ENCODE data around the gene HOXB9. TPM values are rescaled to one million over a fixed set of nuclear protein-coding genes. Genes with fewer than 3 reads are reported as not detected.
A peak's percentile ranks its signal among the peaks of the same experiment; 100 is the strongest.

Gene HOXB9
- total RNA-seq, 6 experiments from 2014 or later: not detected

DNA sequence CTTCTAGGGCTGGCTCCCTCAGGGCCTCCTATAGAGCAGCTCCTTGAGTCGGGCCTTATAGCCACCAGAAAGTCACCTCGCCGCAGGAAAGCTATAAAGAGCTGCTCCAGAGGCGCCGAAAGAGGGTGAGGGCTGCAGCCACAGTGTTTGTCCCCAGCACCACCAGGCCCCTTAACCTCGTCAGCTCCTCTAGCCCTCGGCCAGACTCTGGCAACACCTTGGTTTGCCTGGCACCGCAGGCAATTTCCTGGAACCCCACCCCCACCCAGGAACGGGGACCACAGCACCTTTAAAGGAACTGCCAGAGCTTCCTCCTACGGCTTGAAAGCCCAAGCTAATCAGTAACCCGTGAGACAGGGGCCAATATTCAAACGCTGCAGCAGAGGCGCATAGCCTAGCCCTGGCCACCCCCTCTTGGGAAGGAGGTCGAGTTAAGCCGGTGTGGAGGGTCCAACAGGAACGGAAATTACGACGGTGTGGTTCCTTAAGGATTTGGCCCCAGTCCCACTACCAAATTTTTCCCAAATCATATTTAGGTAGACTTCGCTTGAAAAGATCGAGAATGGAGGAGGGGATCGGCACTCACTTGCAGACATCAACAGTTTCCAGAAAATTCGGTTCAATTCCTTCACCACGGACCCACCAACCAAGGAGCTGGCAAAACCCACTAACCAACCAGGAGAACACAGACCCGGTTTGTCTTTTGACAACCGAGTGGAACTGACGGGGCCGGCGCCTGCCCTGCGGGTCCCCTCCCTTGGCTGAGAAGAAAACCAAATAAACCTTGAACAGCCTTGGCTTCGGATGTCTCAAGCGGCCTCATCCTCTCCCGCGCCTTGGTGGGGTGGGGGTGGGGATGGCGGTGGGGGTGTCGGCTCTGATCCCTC lies 24.4 kb downstream of the HOXB9 start:
- H3K36me3 ChIP-seq: no peaks in the 10 kb centered on the region
- no peaks in the 10 kb centered on the region for H3K9me3 ChIP-seq
- peaks cover 0 to 23% (median 0%) of the 10 kb centered on the region in 4 donors for H3K4me1 ChIP-seq
- 10% methylated on average over 23 of the region's 35 CpGs for WGBS (ENCODE audit: insufficient coverage, low coverage, low lambda C conversion rate, missing lambda C conversion rate)
- H3K27ac ChIP-seq: no peak overlapping the region
- DNase-seq (no peak), ATAC-seq (peak in 2 of 4 donors; percentile 6 to 45)
- TF ChIP-seq POLR2A (IDR thresholded peaks at IDR 0.05): no peak
- TF ChIP-seq, protein P1, sequence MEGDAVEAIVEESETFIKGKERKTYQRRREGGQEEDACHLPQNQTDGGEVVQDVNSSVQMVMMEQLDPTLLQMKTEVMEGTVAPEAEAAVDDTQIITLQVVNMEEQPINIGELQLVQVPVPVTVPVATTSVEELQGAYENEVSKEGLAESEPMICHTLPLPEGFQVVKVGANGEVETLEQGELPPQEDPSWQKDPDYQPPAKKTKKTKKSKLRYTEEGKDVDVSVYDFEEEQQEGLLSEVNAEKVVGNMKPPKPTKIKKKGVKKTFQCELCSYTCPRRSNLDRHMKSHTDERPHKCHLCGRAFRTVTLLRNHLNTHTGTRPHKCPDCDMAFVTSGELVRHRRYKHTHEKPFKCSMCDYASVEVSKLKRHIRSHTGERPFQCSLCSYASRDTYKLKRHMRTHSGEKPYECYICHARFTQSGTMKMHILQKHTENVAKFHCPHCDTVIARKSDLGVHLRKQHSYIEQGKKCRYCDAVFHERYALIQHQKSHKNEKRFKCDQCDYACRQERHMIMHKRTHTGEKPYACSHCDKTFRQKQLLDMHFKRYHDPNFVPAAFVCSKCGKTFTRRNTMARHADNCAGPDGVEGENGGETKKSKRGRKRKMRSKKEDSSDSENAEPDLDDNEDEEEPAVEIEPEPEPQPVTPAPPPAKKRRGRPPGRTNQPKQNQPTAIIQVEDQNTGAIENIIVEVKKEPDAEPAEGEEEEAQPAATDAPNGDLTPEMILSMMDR (IDR thresholded peaks at IDR 0.05): no peak
- intact Hi-C loops (cut with DNase I): no loop called here
- H3K27me3 ChIP-seq: peaks cover 6 to 71% of the 10 kb centered on the region in 2 donors
- H3K4me3 ChIP-seq: no peak overlapping the region

DNA sequence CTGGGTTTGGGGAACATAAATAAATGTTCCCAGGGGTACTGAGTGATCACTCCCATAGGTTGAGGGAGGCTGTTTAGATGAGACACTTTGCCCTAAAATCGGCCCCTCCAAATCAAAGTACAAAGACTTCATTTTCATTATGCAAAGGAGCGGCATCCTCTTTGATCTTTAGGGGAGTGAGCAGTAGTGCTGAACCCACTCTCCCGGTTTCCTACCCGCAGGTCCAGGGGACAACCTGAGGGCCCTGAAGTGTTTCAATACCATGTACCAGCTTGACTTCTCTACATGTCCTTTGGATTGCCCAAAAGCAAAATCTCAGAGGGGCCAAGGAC lies 25.0 kb downstream of the HOXB9 start:
- H3K27me3 ChIP-seq: peaks cover 6 to 65% of the 10 kb centered on the region in 2 donors
- H3K9me3 ChIP-seq: no peaks in the 10 kb centered on the region
- peaks cover 0 to 23% (median 0%) of the 10 kb centered on the region in 4 donors for H3K4me1 ChIP-seq
- 26% methylated on average over 4 of the region's 4 CpGs for WGBS (ENCODE audit: insufficient coverage, low coverage, low lambda C conversion rate, missing lambda C conversion rate)
- no peak overlapping the region for H3K4me3 ChIP-seq
- intact Hi-C loops (cut with DNase I): no loop called here
- ATAC-seq (no peak), DNase-seq (no peak)
- H3K36me3 ChIP-seq: no peaks in the 10 kb centered on the region
- H3K27ac ChIP-seq: no peak overlapping the region
- no peak for TF ChIP-seq POLR2A (IDR thresholded peaks at IDR 0.05)
- TF ChIP-seq, protein P1 (IDR thresholded peaks at IDR 0.05): no peak

DNA sequence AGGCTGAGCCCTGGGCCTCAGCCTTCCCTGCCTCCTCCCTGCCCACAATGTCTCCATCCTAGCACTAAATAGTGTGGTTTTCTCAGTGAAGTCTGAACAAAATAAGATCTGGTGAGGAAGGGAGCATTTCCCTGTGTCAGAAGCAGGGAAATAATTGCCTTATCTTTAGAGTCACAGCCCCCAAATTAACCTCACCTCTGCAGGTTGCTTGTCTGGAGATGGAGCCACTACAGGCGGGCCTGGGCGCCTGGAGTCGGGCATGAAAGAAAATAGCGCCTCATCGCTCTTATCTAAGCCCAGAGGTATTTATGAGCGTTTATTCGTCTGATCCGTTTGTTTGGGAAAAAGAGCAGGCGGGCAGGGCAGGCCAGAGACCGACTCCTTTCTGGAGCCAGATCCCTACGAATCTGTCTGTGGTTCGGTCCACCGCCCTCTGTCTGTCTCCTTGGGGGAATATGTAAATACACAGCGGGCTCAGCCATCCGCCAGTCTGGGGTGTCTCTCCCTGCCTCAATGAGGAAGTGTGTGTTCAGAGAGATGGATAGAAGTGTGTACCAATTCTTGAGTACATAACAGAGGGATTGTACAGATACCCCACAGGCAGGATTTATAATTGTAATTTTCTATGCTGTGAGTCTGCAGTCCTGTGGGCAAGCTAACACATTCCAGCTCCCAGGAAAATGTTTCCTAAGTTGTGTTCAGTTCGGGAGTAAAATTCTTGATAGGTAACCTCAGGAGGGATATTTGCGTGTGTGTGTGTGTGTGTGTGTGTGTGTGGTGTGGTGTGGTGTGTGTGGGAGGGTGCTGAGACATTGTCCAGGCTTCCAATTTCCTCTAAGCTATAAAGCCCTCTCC lies 25.7 kb downstream of the HOXB9 start:
- intact Hi-C loops (cut with DNase I): no loop called here
- Histone ChIP-seq H3K36me3 (no peaks in the 10 kb centered on the region), H3K4me3 (no peak overlapping the region), H3K27me3 (peaks cover 4 to 59% of the 10 kb centered on the region in 2 donors), H3K9me3 (no peaks in the 10 kb centered on the region), H3K27ac (no peak overlapping the region), H3K4me1 (peaks cover 0 to 23% (median 0%) of the 10 kb centered on the region in 4 donors)
- TF ChIP-seq, protein P1 (IDR thresholded peaks at IDR 0.05): no peak
- TF ChIP-seq POLR2A (IDR thresholded peaks at IDR 0.05): no peak
- 53% methylated on average over 10 of the region's 17 CpGs for WGBS (ENCODE audit: insufficient coverage, low coverage, low lambda C conversion rate, missing lambda C conversion rate)
- DNase-seq (no peak), ATAC-seq (no peak)

DNA sequence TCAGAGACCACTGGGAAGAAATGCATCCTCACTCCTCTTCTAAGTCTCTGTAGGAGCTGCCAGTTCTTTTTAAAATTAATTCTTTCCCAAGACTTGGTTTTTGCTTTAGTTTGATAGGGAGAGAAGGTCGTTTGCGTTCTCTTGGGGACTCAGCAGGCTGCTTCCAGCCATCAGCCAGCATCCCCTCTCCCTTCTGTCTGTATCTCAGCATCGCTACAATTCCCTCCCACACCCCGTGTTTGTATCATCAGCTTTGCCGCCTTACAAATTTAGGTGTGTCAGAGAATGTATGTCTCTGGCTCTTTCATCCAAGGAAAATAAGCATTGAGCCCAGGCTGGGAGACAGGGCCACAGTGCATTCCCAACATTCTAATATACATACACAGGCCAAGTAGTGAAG lies 26.8 kb downstream of the HOXB9 start:
- Histone ChIP-seq H3K27ac (no peak overlapping the region), H3K9me3 (no peaks in the 10 kb centered on the region), H3K27me3 (peaks cover 0 to 49% of the 10 kb centered on the region in 2 donors), H3K4me3 (no peak overlapping the region), H3K4me1 (peaks cover 0 to 23% (median 0%) of the 10 kb centered on the region in 4 donors), H3K36me3 (no peaks in the 10 kb centered on the region)
- WGBS (ENCODE audit: insufficient coverage, low coverage, low lambda C conversion rate, missing lambda C conversion rate): 60% methylated on average over 5 of the region's 5 CpGs
- intact Hi-C loops (cut with DNase I): no loop called here
- ATAC-seq: no peak
- TF ChIP-seq, protein P1 (IDR thresholded peaks at IDR 0.05): no peak
- TF ChIP-seq POLR2A (IDR thresholded peaks at IDR 0.05): no peak
- no peak for DNase-seq
